IgD-negative memory B cell (primary cell): ENCODE measurements around the gene SMARCD1. TPM values are rescaled to one million over a fixed set of nuclear protein-coding genes. Genes with fewer than 3 reads are reported as not detected.

ENCODE experiments used
- H3K27ac Mint-ChIP-seq, 3 donors: one replicate each; pipeline ENCODE4 v1.8.0; 2020 to 2022; ENCODE audit warnings: mild to moderate bottlenecking in 3 of 3, mixed read lengths in 3 of 3, moderate library complexity in 1 of 3
- H3K27me3 Mint-ChIP-seq: one replicate; pipeline ENCODE4 v1.8.0; 2021; ENCODE audit warnings: mixed read lengths
- H3K36me3 Mint-ChIP-seq: one replicate; pipeline ENCODE4 v1.8.0; 2020; ENCODE audit warnings: mild to moderate bottlenecking, mixed read lengths
- H3K4me1 Mint-ChIP-seq, 3 donors: one replicate each; pipeline ENCODE4 v1.8.0; 2020 to 2022; ENCODE audit warnings: mixed read lengths in 3 of 3, mild to moderate bottlenecking in 1 of 3
- H3K4me3 Mint-ChIP-seq, 4 donors: one replicate each; pipeline ENCODE4 v1.8.0; 2020 to 2022; ENCODE audit warnings: mild to moderate bottlenecking in 4 of 4, mixed read lengths in 4 of 4, moderate library complexity in 3 of 4
- H3K9me3 Mint-ChIP-seq, 3 donors: one replicate each; pipeline ENCODE4 v1.8.0; 2020 to 2021; ENCODE audit warnings: mixed read lengths in 3 of 3, mild to moderate bottlenecking in 1 of 3
- polyA plus RNA-seq: library from polyadenylated mRNA; unstranded; fragments of 300-500 nt; fragmentation: Illumina TruSeq; gene quantifications from one replicate; pipeline ENCODE4 v1.2.3, GENCODE V29; 2021

Gene SMARCD1
- 27.9 TPM for polyA plus RNA-seq

- peak within 1 kb of the TSS; percentile 94 to 99 (median 98) for H3K4me3 Mint-ChIP-seq
- H3K9me3 Mint-ChIP-seq, result no peaks in the 10 kb centered on the region
- peaks cover 21 to 24% (median 21%) of the 10 kb centered on the region in 3 donors for H3K4me1 Mint-ChIP-seq
- H3K27me3 Mint-ChIP-seq, result peaks cover 1% of the 10 kb centered on the region
- H3K27ac Mint-ChIP-seq, result peak within 1 kb of the TSS; percentile 92 to 98 (median 95)
- H3K36me3 Mint-ChIP-seq, result no peaks in the 10 kb centered on the region
Measured at GRCh38 chr12:50084775-50085614, at the start of gene SMARCD1. SMARCD1 (plus strand) TSS chr12:50085342; CDS start chr12:50085370, 28 bp downstream.

GRCh38 chr12:50038336-50038735, 46.8 kb upstream of the SMARCD1 start:
- H3K27ac Mint-ChIP-seq, result no peak overlapping the region
- H3K4me3 Mint-ChIP-seq, result no peak overlapping the region
- H3K27me3 Mint-ChIP-seq, result peaks cover 5% of the 10 kb centered on the region
- H3K36me3 Mint-ChIP-seq, result no peaks in the 10 kb centered on the region
- H3K9me3 Mint-ChIP-seq, result no peaks in the 10 kb centered on the region
- H3K4me1 Mint-ChIP-seq, result no peaks in the 10 kb centered on the region

- Mint-ChIP-seq H3K4me1 (no peaks in the 10 kb centered on the region), H3K9me3 (no peaks in the 10 kb centered on the region), H3K27me3 (peaks cover 5% of the 10 kb centered on the region), H3K27ac (no peak overlapping the region), H3K36me3 (no peaks in the 10 kb centered on the region), H3K4me3 (no peak overlapping the region)
Measured at GRCh38 chr12:50039151-50039835, 45.8 kb upstream of the SMARCD1 start.

- H3K27ac Mint-ChIP-seq, result no peak overlapping the region
Measured at GRCh38 chr12:50040657-50041056, 44.5 kb upstream of the SMARCD1 start.

GRCh38 chr12:50041062-50041860, 43.9 kb upstream of the SMARCD1 start:
- H3K9me3 Mint-ChIP-seq, result no peaks in the 10 kb centered on the region
- peaks cover 4% of the 10 kb centered on the region for H3K27me3 Mint-ChIP-seq
- H3K4me3 Mint-ChIP-seq, result no peak overlapping the region
- H3K4me1 Mint-ChIP-seq, result no peaks in the 10 kb centered on the region
- no peak overlapping the region for H3K27ac Mint-ChIP-seq
- H3K36me3 Mint-ChIP-seq, result no peaks in the 10 kb centered on the region

More at GRCh38 chr12:50040657-50041056, 44.5 kb upstream of the SMARCD1 start:
- Mint-ChIP-seq H3K4me1 (no peaks in the 10 kb centered on the region), H3K27me3 (peaks cover 5% of the 10 kb centered on the region), H3K36me3 (no peaks in the 10 kb centered on the region), H3K4me3 (no peak overlapping the region), H3K9me3 (no peaks in the 10 kb centered on the region)

- no peaks in the 10 kb centered on the region for H3K9me3 Mint-ChIP-seq
- no peak overlapping the region for H3K4me3 Mint-ChIP-seq
- H3K27me3 Mint-ChIP-seq, result no peaks in the 10 kb centered on the region
- no peak overlapping the region for H3K27ac Mint-ChIP-seq
- no peaks in the 10 kb centered on the region for H3K36me3 Mint-ChIP-seq
- no peaks in the 10 kb centered on the region for H3K4me1 Mint-ChIP-seq
Measured at GRCh38 chr12:50041962-50042361, 43.2 kb upstream of the SMARCD1 start.

GRCh38 chr12:50042693-50043092, 42.4 kb upstream of the SMARCD1 start:
- Mint-ChIP-seq H3K27ac (no peak overlapping the region), H3K36me3 (no peaks in the 10 kb centered on the region), H3K4me3 (no peak overlapping the region), H3K9me3 (no peaks in the 10 kb centered on the region), H3K27me3 (no peaks in the 10 kb centered on the region), H3K4me1 (no peaks in the 10 kb centered on the region)

GRCh38 chr12:50043308-50043707, 41.8 kb upstream of the SMARCD1 start:
- Mint-ChIP-seq H3K36me3 (no peaks in the 10 kb centered on the region), H3K4me3 (no peak overlapping the region), H3K27me3 (peaks cover under 1% of the 10 kb centered on the region), H3K27ac (peak overlapping the region in 1 of 3 donors; percentile 27), H3K9me3 (no peaks in the 10 kb centered on the region), H3K4me1 (no peaks in the 10 kb centered on the region)

- Mint-ChIP-seq H3K4me1 (no peaks in the 10 kb centered on the region), H3K36me3 (no peaks in the 10 kb centered on the region), H3K27me3 (peaks cover 5% of the 10 kb centered on the region), H3K27ac (peak overlapping the region in 1 of 3 donors; percentile 7), H3K9me3 (no peaks in the 10 kb centered on the region), H3K4me3 (no peak overlapping the region)
Measured at GRCh38 chr12:50043854-50044253, 41.3 kb upstream of the SMARCD1 start.

- Mint-ChIP-seq H3K27ac (no peak overlapping the region), H3K36me3 (no peaks in the 10 kb centered on the region), H3K4me3 (no peak overlapping the region), H3K9me3 (no peaks in the 10 kb centered on the region), H3K4me1 (peaks cover 0 to 3% (median 0%) of the 10 kb centered on the region in 3 donors), H3K27me3 (peaks cover 19% of the 10 kb centered on the region)
Measured at GRCh38 chr12:50047693-50048250, 37.4 kb upstream of the SMARCD1 start.

GRCh38 chr12:50049254-50050118, 35.7 kb upstream of the SMARCD1 start:
- no peaks in the 10 kb centered on the region for H3K9me3 Mint-ChIP-seq
- no peak overlapping the region for H3K27ac Mint-ChIP-seq
- H3K27me3 Mint-ChIP-seq, result peaks cover 19% of the 10 kb centered on the region
- H3K36me3 Mint-ChIP-seq, result no peaks in the 10 kb centered on the region
- H3K4me3 Mint-ChIP-seq, result no peak overlapping the region
- peaks cover 0 to 3% (median 0%) of the 10 kb centered on the region in 3 donors for H3K4me1 Mint-ChIP-seq

GRCh38 chr12:50050119-50050385, 35.1 kb upstream of the SMARCD1 start:
- Mint-ChIP-seq H3K27me3 (peaks cover 19% of the 10 kb centered on the region), H3K4me3 (no peak overlapping the region), H3K27ac (no peak overlapping the region), H3K9me3 (no peaks in the 10 kb centered on the region), H3K4me1 (peaks cover 0 to 3% (median 0%) of the 10 kb centered on the region in 3 donors), H3K36me3 (no peaks in the 10 kb centered on the region)

- Mint-ChIP-seq H3K27me3 (peaks cover 20% of the 10 kb centered on the region), H3K9me3 (no peaks in the 10 kb centered on the region), H3K4me1 (peaks cover 0 to 3% (median 0%) of the 10 kb centered on the region in 3 donors), H3K27ac (no peak overlapping the region), H3K36me3 (no peaks in the 10 kb centered on the region), H3K4me3 (no peak overlapping the region)
Measured at GRCh38 chr12:50050410-50051098, 34.6 kb upstream of the SMARCD1 start.
